H1 (cell line): ENCODE data around the gene BATF3. TPM values are rescaled to one million over a fixed set of nuclear protein-coding genes. Genes with fewer than 3 reads are reported as not detected.

Experiments used
- CHD7 ChIP-seq: fragments of 300-600 bp; sonication (generic); IDR thresholded peaks from 2 replicates; pipeline ENCODE4 v1.7.1; 2012; ENCODE audit warnings: low read length, moderate library complexity, mild to moderate bottlenecking, inconsistent platforms; ENCODE audit not compliant: insufficient replicate concordance
- CREB1 ChIP-seq: IDR thresholded peaks from 2 replicates; pipeline ENCODE4 v1.6.1; 2012; ENCODE audit warnings: inconsistent platforms
- polyA plus RNA-seq, 7 experiments: library from polyadenylated mRNA; depleted of rRNA in 3 of 7; stranded (reverse) in 5 of 7; unstranded in 2 of 7; fragments of >200 nt in 5 of 7; fragments of 200-250 nt in 2 of 7; gene quantifications; 1 replicate in 5 of 7; 2 replicates in 1 of 7; 4 replicates in 1 of 7; pipeline versions ENCODE4 v1.2.1 to v1.2.3, GENCODE V29; 2011 to 2013; ENCODE audit warnings: missing spikeins in 2 of 7, mixed read lengths in 2 of 7
- total RNA-seq: library from RNA; stranded (reverse); fragmentation: NEBNext Ultra II Directional; extraction: Animal tissue kit (Norgen Biotek cat#: 25700); gene quantifications from 2 replicates; pipeline ENCODE4 v1.2.1, GENCODE V29; 2021
- TF ChIP-seq, protein P1 (sequence below): IDR thresholded peaks from 2 replicates; pipeline ENCODE4 v1.6.1; 2012; ENCODE audit warnings: inconsistent platforms

The BATF3 gene
- total and polyA plus RNA-seq, 2 of the 8 experiments (the other 6 are each of a cell fraction or from before 2014, with no cell fraction given): 6.3 TPM

- TF ChIP-seq CHD7 (no peak), CREB1 (no peak)
- TF ChIP-seq, protein P1, sequence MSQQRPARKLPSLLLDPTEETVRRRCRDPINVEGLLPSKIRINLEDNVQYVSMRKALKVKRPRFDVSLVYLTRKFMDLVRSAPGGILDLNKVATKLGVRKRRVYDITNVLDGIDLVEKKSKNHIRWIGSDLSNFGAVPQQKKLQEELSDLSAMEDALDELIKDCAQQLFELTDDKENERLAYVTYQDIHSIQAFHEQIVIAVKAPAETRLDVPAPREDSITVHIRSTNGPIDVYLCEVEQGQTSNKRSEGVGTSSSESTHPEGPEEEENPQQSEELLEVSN: no peak
Measured at GRCh38 chr1:212688341-212689047, 11.1 kb downstream of the BATF3 start (continued).
